ENCODE results near the gene FRAT1. TPM values are rescaled to one million over a fixed set of nuclear protein-coding genes. Genes with fewer than 3 reads are reported as not detected.

FRAT1 gene
- total and polyA plus RNA-seq, 2 of the 13 experiments (the other 11 are each of a cell fraction or from before 2014, with no cell fraction given) = 1.7 to 2.3 TPM

- peak; percentile 92 for TF ChIP-seq ZNF280D (CRISPR knock-in tag; IDR thresholded peaks at IDR 0.05)
- TF ChIP-seq ZMYM3 (CRISPR knock-in tag; IDR thresholded peaks at IDR 0.05) = peak; percentile 99
Observed at GRCh38 chr10:97297556-97298222, 21.4 kb upstream of the FRAT1 start (continued).

GRCh38 chr10:97298223-97298571 lies 20.9 kb upstream of the FRAT1 start:
- Histone ChIP-seq H4K20me1 (ENCODE audit: insufficient read depth, low read length) (no peaks in the 10 kb centered on the region), H3K27ac (ENCODE audit: extremely low read length, insufficient read depth, low read length) (no peak overlapping the region), H3K4me2 (ENCODE audit: low read depth, low read length) (peak overlapping the region; percentile 70), H3K79me2 (ENCODE audit: insufficient read depth, low read length) (no peaks in the 10 kb centered on the region), H3K36me3 (replicated peaks in 1 of 2; ENCODE audit: control insufficient read depth in 1 of 2, insufficient read depth in 2 of 2, low read length in 2 of 2) (no peaks in the 10 kb centered on the region), H3K4me3 (replicated peaks in 1 of 3; ENCODE audit: insufficient read depth in 1 of 3, low read depth in 2 of 3, low read length in 3 of 3) (peak overlapping the region in 1 of 3 experiments; percentile 11; a peak in 1 of 6 replicates), H3K4me1 (ENCODE audit: insufficient read depth, low read length) (peaks cover 52% of the 10 kb centered on the region), H3K27me3 (ENCODE audit: control insufficient read depth in 1 of 2, insufficient read depth in 2 of 2, low read length in 2 of 2) (no peaks in the 10 kb centered on the region), H2AFZ (ENCODE audit: low read length) (peak overlapping the region; percentile 42), H3K9ac (ENCODE audit: insufficient read depth, low read depth, low read length) (peak overlapping the region; percentile 28; the same call in 1 of the 2 replicates), H3K9me3 (ENCODE audit: low read length) (no peaks in the 10 kb centered on the region)
- WGBS (ENCODE audit: low lambda C conversion rate) = 15% methylated on average over 3 of the region's 3 CpGs
- ChIA-PET POLR2A (no interaction called here), CTCF (ENCODE audit: low intra/inter-chr PET ratio, low total read pairs) (no interaction called here)
- intact Hi-C loops (cut with micrococcal nuclease; ENCODE audit: unreplicated experiment) = no loop called here
- peak; percentile 27 for ATAC-seq
- in situ Hi-C loops (cut with HindIII; ENCODE audit: extremely low pct_ligation_motif_present, low pct_unique_long_range_greater_than_20kb) = no loop called here
- TF ChIP-seq ZNF17 (CRISPR knock-in tag; IDR thresholded peaks at IDR 0.05) (no peak), PATZ1 (CRISPR knock-in tag; IDR thresholded peaks at IDR 0.05) (peak; percentile 31; the same call in 1 of the 2 replicates), PPARG (CRISPR knock-in tag; conservative IDR thresholded peaks at IDR 0.05) (0 out of 2 replicates have a peak, but pooled peaks have one; percentile 1), NR2F6 (IDR thresholded peaks at IDR 0.05) (0 out of 2 replicates have a peak, but pooled peaks have one; percentile 1), NR2F6 (CRISPR knock-in tag; IDR thresholded peaks at IDR 0.05) (no peak)
- DNase-seq (ENCODE audit: low spot score) = no peak
- BruUV-seq (replicated peaks) = no TSS peak
- no peak for FAIRE-seq

Measured in HepG2 (cell line).